Measurements from ENCODE around the gene ADAM10. TPM values are rescaled to one million over a fixed set of nuclear protein-coding genes. Genes with fewer than 3 reads are reported as not detected.

Gene ADAM10
- total and polyA plus RNA-seq, 2 of the 8 experiments (the other 6 are each of a cell fraction or from before 2014, with no cell fraction given), result 46.5 to 163 TPM

- no peak for TF ChIP-seq CTCF (IDR thresholded peaks at IDR 0.05; ENCODE audit: control extremely low read depth in 1 of 3, insufficient read depth in 1 of 3, low read depth in 1 of 3, low read length in 3 of 3)
- no peak for TF ChIP-seq SP2 (IDR thresholded peaks at IDR 0.05; ENCODE audit: low read length)
- no peak for TF ChIP-seq TAF1 (IDR thresholded peaks at IDR 0.05; ENCODE audit: low read depth, low read length)
Observed at GRCh38 chr15:58775402-58775801, 25.9 kb upstream of the ADAM10 start (continued).

All from H1 (cell line).